Fibroblast of lung (primary cell): Measurements from ENCODE around the gene STX7. TPM values are rescaled to one million over a fixed set of nuclear protein-coding genes. Genes with fewer than 3 reads are reported as not detected.
A peak's percentile ranks its signal among the peaks of the same experiment; 100 is the strongest.

Experiments used
- DNase-seq, 2 donors: peaks; one replicate each; pipeline versions ENCODE4 v3.0.0 to v3.0.0-alpha.2; 2010; ENCODE audit warnings: low read depth in 2 of 2
- H2AFZ ChIP-seq: 2 replicates; pipeline ENCODE4 v1.5.1; 2012; ENCODE audit warnings: low read length, control low read depth, inconsistent platforms
- H3K27ac ChIP-seq: 2 replicates; pipeline ENCODE4 v1.5.1; 2011; ENCODE audit warnings: low read length, control low read depth; ENCODE audit not compliant: insufficient read depth
- H3K27me3 ChIP-seq: 2 replicates; pipeline ENCODE4 v1.5.1; 2011; ENCODE audit warnings: mild to moderate bottlenecking, low read length; ENCODE audit not compliant: control insufficient read depth, insufficient read depth
- H3K36me3 ChIP-seq: 2 replicates; pipeline ENCODE4 v1.5.1; 2011; ENCODE audit warnings: low read length; ENCODE audit not compliant: control insufficient read depth, insufficient read depth
- H3K4me1 ChIP-seq: 2 replicates; pipeline ENCODE4 v1.5.1; 2011; ENCODE audit warnings: low read length; ENCODE audit not compliant: control insufficient read depth, insufficient read depth; ENCODE audit errors: extremely low read depth
- H3K4me2 ChIP-seq: 2 replicates; pipeline ENCODE4 v1.5.1; 2011; ENCODE audit warnings: low read length, control low read depth; ENCODE audit not compliant: insufficient read depth; ENCODE audit errors: extremely low read depth
- H3K4me3 ChIP-seq, 4 experiments: fragments of 200-600 bp in 1 of 4; sonication (generic) in 1 of 4; replicated peaks in 1 of 4; 2 replicates each; pipeline ENCODE4 v1.5.1; 2011 to 2016; ENCODE audit warnings: low read length in 4 of 4, low read depth in 3 of 4, mild to moderate bottlenecking in 3 of 4, control low read depth in 2 of 4, inconsistent platforms in 1 of 4, mixed read lengths in 1 of 4; ENCODE audit not compliant: insufficient read depth in 1 of 4; ENCODE audit errors: control extremely low read depth in 1 of 4
- H3K79me2 ChIP-seq: 2 replicates; pipeline ENCODE4 v1.5.1; 2012; ENCODE audit warnings: mild to moderate bottlenecking, low read length, inconsistent platforms; ENCODE audit not compliant: control insufficient read depth, insufficient read depth
- H3K9ac ChIP-seq: 2 replicates; pipeline ENCODE4 v1.5.1; 2011; ENCODE audit warnings: mild to moderate bottlenecking, low read length, control low read depth; ENCODE audit not compliant: insufficient read depth
- H3K9me3 ChIP-seq: 2 replicates; pipeline ENCODE4 v1.5.1; 2012; ENCODE audit warnings: low read depth, low read length; ENCODE audit not compliant: control insufficient read depth, insufficient read depth
- H4K20me1 ChIP-seq: 2 replicates; pipeline ENCODE4 v1.5.1; 2011; ENCODE audit warnings: low read length; ENCODE audit not compliant: control insufficient read depth, insufficient read depth; ENCODE audit errors: extremely low read depth
- CTCF ChIP-seq, 2 donors: IDR thresholded peaks in 1 of 2; conservative IDR thresholded peaks in 1 of 2; 1 replicate in 1 of 2; 2 replicates in 1 of 2; pipeline ENCODE4 v1.5.1; 2011 to 2012; ENCODE audit warnings: low read length in 2 of 2, control low read depth in 1 of 2, inconsistent platforms in 1 of 2, low read depth in 1 of 2, mild to moderate bottlenecking in 1 of 2
- EZH2 ChIP-seq: IDR thresholded peaks from 2 replicates; pipeline ENCODE4 v1.5.1; 2012; ENCODE audit warnings: low read length, control low read depth, mild to moderate bottlenecking; ENCODE audit errors: missing control alignments
- polyA plus RNA-seq, 2 donors: library from polyadenylated mRNA; depleted of rRNA in 1 of 2; stranded (reverse) in 1 of 2; unstranded in 1 of 2; fragments of >200 nt; gene quantifications; 2 replicates each; pipeline ENCODE4 v1.2.1, GENCODE V29; 2011 to 2012; ENCODE audit warnings: missing spikeins in 1 of 2
- total RNA-seq: library from RNA; depleted of rRNA; stranded (reverse); fragments of >200 nt; gene quantifications from 2 replicates; pipeline ENCODE4 v1.2.1, GENCODE V29; 2014

STX7 gene
- total and polyA plus RNA-seq, 2 donors (not counting 1 experiment from before 2014, with no cell fraction given): 52.1 to 53.0 TPM

GRCh38 chr6:132530293-132530974 is 17.5 kb upstream of the STX7 start:
- peak; percentile 65 to 75 for TF ChIP-seq CTCF (conservative IDR thresholded peaks at IDR 0.05 in 1 of 2, IDR thresholded peaks at IDR 0.05 in 1 of 2; ENCODE audit: low read depth in 1 of 2, low read length in 2 of 2)
- no peak for TF ChIP-seq EZH2
- peak; percentile 49 to 76 for DNase-seq
- Histone ChIP-seq H3K27me3 (no peaks in the 10 kb centered on the region), H3K4me1 (no peaks in the 10 kb centered on the region), H3K9me3 (no peaks in the 10 kb centered on the region), H3K36me3 (no peaks in the 10 kb centered on the region), H3K4me3 (peak overlapping the region in 1 of 4 experiments; percentile 2), H3K79me2 (no peaks in the 10 kb centered on the region), H2AFZ (no peak overlapping the region), H3K4me2 (no peak overlapping the region), H3K9ac (no peak overlapping the region), H3K27ac (no peak overlapping the region), H4K20me1 (no peaks in the 10 kb centered on the region)

DNA sequence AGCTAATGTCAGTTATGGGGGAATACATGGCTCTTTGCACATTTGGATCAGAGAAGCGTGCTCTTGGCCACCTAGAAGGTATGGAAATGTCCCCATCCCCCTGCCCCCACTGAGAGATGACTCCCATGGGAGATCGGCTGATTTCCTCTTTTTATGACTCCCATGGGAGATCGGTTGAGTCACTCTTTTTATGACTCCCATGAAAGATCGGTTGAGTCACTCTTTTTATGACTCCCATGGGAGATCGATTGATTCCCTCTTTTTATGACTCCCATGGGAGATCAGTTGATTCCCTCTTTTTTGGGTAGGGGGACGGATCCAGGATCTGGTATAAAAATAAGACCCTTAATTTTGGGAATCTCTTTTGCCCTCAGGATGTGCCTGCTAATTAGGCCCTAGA is 14.9 kb upstream of the STX7 start:
- H3K4me2 ChIP-seq: no peak overlapping the region
- H3K79me2 ChIP-seq: no peaks in the 10 kb centered on the region
- H3K27ac ChIP-seq: no peak overlapping the region
- no peaks in the 10 kb centered on the region for H3K36me3 ChIP-seq
- no peak for TF ChIP-seq CTCF (conservative IDR thresholded peaks at IDR 0.05 in 1 of 2, IDR thresholded peaks at IDR 0.05 in 1 of 2; ENCODE audit: low read depth in 1 of 2, low read length in 2 of 2)
- TF ChIP-seq EZH2: no peak
- no peaks in the 10 kb centered on the region for H3K4me1 ChIP-seq
- peak in 1 of 2 donors; percentile 7 for DNase-seq
- no peak overlapping the region for H3K9ac ChIP-seq
- no peaks in the 10 kb centered on the region for H3K27me3 ChIP-seq
- no peak overlapping the region for H2AFZ ChIP-seq
- no peak overlapping the region for H3K4me3 ChIP-seq
- no peaks in the 10 kb centered on the region for H3K9me3 ChIP-seq
- no peaks in the 10 kb centered on the region for H4K20me1 ChIP-seq

DNA sequence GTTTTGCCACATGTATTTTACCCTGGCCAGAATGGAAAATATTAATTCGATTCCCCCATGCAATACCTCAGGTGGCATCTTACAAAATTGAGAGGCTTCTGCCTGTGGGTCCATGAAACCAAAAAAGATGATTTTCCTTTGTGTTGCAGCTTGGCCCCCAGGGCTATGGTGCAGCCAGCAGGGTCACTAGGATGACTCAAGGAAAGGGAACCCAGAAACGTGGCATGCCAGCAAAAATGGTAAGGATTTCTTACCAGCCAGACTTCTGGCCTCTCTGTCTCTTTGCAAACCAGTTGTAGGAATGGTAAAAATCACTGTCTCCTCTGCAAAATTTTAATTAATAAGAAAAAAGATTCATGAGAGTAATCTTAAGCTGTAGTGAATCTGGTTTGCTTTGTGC is 13.5 kb upstream of the STX7 start:
- no peaks in the 10 kb centered on the region for H3K9me3 ChIP-seq
- H3K27ac ChIP-seq: no peak overlapping the region
- H3K9ac ChIP-seq: no peak overlapping the region
- H3K4me2 ChIP-seq: no peak overlapping the region
- no peaks in the 10 kb centered on the region for H3K4me1 ChIP-seq
- no peaks in the 10 kb centered on the region for H3K79me2 ChIP-seq
- H3K27me3 ChIP-seq: no peaks in the 10 kb centered on the region
- no peak overlapping the region for H3K4me3 ChIP-seq
- H4K20me1 ChIP-seq: no peaks in the 10 kb centered on the region
- DNase-seq: no peak
- no peak for TF ChIP-seq EZH2
- TF ChIP-seq CTCF (conservative IDR thresholded peaks at IDR 0.05 in 1 of 2, IDR thresholded peaks at IDR 0.05 in 1 of 2; ENCODE audit: low read depth in 1 of 2, low read length in 2 of 2): no peak
- no peaks in the 10 kb centered on the region for H3K36me3 ChIP-seq
- H2AFZ ChIP-seq: no peak overlapping the region
